ENCODE results near the gene MAGEH1.
A peak's percentile ranks its signal among the peaks of the same experiment; 100 is the strongest.
"Not testable (repeated sequence)": the region's sequence is repeated elsewhere in the genome, so short reads cannot be mapped to it uniquely, and the experiment has no call there.

Gene MAGEH1, protein sequence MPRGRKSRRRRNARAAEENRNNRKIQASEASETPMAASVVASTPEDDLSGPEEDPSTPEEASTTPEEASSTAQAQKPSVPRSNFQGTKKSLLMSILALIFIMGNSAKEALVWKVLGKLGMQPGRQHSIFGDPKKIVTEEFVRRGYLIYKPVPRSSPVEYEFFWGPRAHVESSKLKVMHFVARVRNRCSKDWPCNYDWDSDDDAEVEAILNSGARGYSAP

GRCh38 chrX:55451990-55452832 lies at the start of gene MAGEH1:
MAGEH1 (plus strand) TSS chrX:55452127; CDS start chrX:55452375, 248 bp downstream.
- peak; percentile 85 for DNase-seq

- DNase-seq: not testable (repeated sequence)
These were observed 24.8 kb upstream of the MAGEH1 start for GRCh38 chrX:55427079-55427478.

- DNase-seq: not testable (repeated sequence)
These were observed 8.5 kb upstream of the MAGEH1 start for GRCh38 chrX:55443468-55443867.

GRCh38 chrX:55450259-55450658 lies 1.7 kb upstream of the MAGEH1 start:
- peak; percentile 9 for DNase-seq

DNA sequence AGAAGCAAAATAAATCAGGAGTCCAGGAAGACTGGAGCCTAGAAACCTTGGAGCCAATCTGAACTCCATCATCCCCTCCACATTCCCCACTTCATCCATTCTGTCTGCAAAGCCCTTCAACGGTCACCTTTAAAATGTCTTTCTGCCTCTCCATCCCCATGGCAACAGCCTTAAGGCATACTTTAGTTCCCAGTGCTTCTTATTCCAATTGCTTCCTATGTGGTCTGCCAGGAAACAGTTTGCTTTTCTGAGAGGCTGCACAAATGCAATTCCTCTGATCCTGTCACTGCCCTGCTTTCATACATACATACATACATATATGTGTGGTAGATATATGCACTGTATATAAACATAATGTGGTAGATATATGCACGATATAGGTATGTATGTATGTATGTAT lies 786 bp upstream of the MAGEH1 start:
- no peak for DNase-seq

GRCh38 chrX:55451626-55451989 lies 319 bp upstream of the MAGEH1 start:
- no peak for DNase-seq

DNA sequence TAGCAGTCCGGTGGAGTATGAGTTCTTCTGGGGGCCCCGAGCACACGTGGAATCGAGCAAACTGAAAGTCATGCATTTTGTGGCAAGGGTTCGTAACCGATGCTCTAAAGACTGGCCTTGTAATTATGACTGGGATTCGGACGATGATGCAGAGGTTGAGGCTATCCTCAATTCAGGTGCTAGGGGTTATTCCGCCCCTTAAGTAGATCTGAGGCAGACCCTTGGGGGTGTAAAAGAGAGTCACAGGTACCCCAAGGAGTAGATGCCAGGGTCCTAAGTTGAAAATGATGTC lies 852 bp downstream of the MAGEH1 start:
- no peak for DNase-seq

- not testable (repeated sequence) for DNase-seq
These were observed 3.8 kb downstream of the MAGEH1 start for GRCh38 chrX:55455708-55456107.

DNA sequence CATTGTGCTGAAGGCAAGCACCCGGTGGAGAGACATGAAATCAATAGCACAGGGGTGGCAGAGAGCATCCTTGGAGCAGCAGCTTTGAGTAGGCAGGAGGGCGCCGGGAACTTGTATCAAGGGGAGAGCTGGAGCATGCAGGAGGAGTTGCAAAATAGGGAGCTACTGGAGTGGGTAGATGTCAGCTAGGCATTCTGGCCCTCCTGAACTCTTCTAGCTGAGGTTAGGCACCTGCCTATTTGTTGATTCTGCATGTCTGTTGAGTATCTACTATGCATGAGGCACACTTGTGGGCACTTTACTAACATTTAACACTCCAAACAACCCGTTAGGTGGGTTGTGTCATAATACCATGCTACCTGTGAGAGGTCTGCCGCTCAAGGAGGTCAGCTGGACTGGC lies 7.5 kb downstream of the MAGEH1 start:
- DNase-seq: not testable (repeated sequence)

GRCh38 chrX:55459926-55460325 lies 8.0 kb downstream of the MAGEH1 start:
- DNase-seq: not testable (repeated sequence)

GRCh38 chrX:55464050-55464449 lies 12.1 kb downstream of the MAGEH1 start:
- not testable (repeated sequence) for DNase-seq

DNA sequence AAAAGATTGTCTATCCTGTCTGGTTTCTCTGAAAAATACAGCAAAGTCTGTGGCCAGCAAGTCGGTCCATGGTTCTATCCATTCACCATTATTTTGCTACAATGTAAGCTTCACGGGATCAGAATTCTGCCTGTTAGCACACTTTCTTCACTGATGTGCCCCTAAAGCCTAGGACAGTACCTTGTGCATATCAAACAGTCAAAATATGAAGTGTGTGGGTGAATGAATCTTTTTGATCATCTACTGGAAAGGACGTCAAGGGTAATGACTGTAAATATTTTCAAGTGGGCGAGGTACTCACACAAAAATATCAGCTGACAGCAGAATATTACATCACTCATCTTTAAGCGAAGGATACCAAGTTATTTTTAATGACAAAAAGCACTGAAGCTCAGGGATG lies 13.2 kb downstream of the MAGEH1 start:
- DNase-seq: not testable (repeated sequence)

GRCh38 chrX:55465791-55466190 lies 13.9 kb downstream of the MAGEH1 start:
- not testable (repeated sequence) for DNase-seq

DNA sequence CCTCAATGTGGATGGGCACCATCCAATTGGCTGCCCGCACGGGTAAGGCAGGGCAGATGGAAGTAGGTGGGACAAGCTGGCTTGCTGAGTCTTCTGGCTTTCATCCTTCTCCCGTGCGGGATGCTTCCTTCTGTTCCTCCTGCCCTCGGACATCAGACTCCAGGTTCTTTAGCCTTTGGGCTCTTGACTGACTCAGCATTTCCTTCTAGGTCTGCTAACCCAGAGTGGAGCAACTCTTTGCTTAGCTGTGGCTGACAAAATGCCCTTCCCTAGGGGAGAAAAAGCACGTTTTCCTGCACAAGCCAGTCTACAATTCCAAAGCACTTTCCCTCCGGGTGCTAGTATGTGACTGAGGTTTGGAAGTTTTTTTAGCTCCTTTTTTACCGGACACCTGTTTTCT lies 28.0 kb downstream of the MAGEH1 start:
- DNase-seq: not testable (repeated sequence)

DNA sequence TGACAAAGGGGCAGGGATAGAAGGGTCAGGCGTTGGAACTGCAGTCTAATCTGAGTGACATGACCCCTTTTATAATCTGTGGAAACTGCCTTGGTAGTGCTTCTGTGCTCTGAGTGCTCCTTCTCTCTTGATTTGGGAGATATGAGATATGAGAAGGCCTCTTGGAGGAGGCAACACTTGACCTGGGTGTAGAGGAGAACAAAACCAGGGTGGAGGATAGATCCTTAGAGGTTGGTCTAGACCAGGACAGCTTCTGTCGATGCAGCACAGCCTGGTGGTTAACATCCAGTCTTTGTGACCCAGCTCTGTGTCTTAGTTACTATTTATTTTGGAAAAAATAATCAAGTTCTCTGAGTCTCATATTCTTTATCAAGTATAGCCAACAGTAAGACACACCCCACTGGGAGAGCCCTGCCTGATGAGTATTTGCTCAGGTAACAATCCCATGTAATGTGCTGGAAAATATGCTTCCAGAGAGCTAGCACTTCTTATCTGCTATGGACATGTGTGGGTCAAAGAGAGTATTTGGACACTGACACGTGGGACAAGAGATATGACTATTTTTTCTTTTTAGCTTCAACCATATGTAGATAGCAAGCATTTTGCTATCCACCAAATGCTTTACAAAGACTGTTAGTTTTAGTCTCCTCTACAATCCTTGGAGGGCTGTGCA lies 28.6 kb downstream of the MAGEH1 start:
- DNase-seq: no peak

- no peak for DNase-seq
These were observed 33.0 kb downstream of the MAGEH1 start for GRCh38 chrX:55484948-55485347.

DNA sequence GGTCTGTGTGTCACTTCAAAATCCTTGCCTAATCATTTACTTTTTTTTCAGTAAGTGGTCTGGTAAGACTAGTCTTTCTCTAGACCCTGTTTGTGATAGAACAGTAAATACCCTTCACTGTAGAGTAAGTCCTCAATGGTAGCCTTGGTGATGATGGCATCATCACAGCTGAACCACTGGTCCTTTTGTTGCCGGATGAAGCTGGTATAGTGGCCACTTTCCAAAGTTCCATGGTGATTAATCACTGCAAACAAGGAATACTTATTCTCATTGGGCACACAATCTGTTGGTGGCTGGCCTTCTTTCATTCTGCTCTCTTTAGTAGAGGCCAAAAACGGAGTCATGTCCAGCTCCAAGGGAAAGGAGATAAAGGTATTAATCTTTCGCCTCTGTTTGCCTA lies 34.8 kb downstream of the MAGEH1 start:
- peak; percentile 85 for DNase-seq

DNA sequence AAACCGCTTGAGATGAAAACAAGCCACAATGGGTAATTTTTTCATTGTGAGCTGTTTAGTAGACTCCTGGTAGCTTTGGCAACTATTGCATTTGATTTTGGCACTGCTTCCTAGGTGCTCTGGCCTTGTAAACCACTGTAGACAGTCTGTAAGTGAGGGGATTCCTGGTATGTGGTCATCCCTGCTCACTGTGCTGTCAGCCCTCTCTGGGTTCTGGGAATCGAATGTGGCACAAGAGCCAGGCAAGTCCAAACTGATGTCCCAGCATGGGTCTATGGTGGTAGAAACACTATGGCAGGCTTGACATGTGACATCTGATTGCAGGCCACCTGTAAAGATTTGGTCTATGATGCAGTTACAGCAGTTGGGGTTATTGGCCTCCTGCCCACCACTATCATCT lies 35.2 kb downstream of the MAGEH1 start:
- DNase-seq: no peak

DNA sequence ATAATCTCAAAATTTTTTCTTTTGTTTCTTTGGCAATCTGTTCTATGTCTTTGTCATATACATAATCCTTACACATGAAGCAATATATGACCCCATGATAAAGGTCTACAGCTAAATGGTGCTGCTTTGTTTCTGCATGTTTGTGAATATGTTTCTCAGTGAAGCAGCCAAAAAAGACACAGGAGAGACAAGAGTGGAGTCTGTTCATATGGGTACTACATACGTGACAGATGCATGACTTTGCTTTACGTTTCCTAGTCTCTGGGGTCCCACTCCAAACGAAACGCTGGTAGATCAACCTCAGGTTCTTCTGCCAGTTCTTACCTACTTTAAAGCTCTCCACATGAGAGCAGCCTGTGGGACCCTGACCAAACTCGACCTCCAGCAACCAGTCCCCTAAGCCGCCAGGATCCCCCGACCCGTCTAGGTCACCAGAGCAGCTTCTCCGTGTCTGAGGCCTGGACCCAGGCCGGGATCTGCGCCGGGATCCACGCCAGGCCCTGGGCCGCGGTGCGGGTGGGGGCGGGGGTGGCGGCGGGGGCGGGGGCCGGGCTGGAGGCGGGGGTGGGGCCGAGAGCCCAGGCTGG lies 36.2 kb downstream of the MAGEH1 start:
- peak; percentile 38 for DNase-seq

- peak; percentile 71 for DNase-seq
These were observed 36.8 kb downstream of the MAGEH1 start for GRCh38 chrX:55488593-55489313.

DNA sequence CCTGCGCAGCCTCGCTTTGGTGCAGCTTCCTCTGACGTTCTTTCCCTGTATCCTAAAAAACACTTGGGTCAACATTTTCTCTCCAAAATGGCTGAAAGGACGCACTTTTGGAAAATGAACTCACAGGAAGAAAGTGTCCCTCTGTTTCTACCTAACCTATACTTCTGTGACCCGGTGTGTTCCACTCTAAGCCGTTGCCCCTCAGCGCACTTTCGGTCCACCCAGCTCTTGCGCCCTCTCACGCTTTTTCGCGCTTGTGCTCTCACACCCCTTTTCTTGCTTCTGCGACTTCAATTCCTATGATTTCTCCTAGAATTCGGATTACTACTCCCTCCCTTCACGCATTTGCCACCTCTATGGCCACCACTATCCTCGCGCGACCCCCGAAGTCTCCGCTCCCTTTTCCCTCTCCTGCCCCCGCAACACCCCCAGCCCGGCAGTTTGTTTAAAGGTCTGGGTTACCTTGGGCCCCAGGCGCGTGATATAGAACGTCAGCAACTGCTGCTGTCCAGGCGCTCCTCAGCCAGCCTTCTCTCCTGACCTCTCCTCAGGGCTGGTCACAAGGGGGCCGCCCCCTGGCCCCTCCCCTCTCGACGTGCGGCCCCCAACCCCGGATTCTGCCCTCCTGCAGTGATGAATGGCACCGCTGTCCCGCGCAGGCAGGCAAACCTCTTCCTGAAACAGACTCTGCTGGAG lies 37.5 kb downstream of the MAGEH1 start, which contains the start of gene USP51:
Gene USP51, minus strand, starts transcription at position 535 of the 696 bp plus-strand sequence. CDS start 909 bp downstream, outside the sequence.
- peak; percentile 28 for DNase-seq

DNA sequence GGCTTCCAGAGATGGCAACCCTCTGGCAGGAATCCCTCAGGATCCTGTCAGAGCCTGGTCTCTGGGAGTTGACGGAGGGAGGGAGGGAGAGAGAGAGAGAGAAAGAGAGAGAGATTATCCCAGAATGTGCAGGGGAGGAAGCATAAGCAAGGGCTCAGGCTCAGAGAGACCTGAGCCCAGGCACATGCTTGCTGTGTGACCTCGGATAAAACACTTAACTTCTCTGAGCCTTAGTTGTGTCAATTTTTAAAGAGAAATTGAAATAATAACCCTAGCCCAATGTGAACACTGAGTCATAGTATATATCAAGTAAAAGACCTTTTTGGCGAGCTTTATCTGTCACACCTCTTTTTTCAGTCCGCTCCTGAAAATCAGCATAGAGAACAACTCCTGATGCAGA lies 38.2 kb downstream of the MAGEH1 start:
- no peak for DNase-seq

Measured in midbrain (tissue), 1 donor.